Hepatocyte (in vitro differentiated cells): ENCODE results near the gene NKX6-1.

Experiments
- EZH2 ChIP-seq: fragments of 200-600 bp; sonication (generic); IDR thresholded peaks from 2 replicates; pipeline ENCODE4 v1.6.1; 2016; ENCODE audit warnings: antibody characterized with exemption, mild to moderate bottlenecking, borderline replicate concordance
- EZH2phosphoT487 ChIP-seq: fragments of 200-600 bp; sonication (generic); IDR thresholded peaks from one replicate; pipeline ENCODE4 v1.6.1; 2018; ENCODE audit warnings: antibody characterized with exemption, mild to moderate bottlenecking, low read depth, moderate library complexity; ENCODE audit not compliant: unreplicated experiment, severe bottlenecking
- TF ChIP-seq, protein P1 (sequence below): fragments of 200-600 bp; sonication (generic); IDR thresholded peaks from 2 replicates; pipeline ENCODE4 v1.5.1; 2016; ENCODE audit warnings: antibody characterized with exemption, mild to moderate bottlenecking; ENCODE audit not compliant: poor library complexity

DNA sequence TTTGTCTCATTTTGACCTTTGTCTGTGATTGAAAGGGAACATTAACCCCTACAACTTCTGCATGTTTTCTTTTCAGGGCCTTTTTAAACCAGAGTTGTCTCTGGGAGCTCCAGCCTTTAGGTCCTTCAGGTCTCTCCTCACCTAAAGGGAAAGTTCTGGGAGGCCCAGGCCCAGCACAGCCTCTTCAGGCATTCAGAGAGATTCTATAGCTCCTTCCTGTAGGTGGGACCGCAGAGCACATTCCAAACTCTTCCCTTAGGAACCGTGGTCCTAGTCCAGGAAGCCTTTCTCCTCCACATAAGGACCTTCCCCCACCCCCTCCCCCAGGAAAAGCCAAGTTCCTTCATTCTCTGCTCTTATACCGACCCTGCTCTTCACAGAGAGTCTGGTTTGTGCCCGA lies 14.9 kb downstream of the NKX6-1 start:
- TF ChIP-seq, protein P1, sequence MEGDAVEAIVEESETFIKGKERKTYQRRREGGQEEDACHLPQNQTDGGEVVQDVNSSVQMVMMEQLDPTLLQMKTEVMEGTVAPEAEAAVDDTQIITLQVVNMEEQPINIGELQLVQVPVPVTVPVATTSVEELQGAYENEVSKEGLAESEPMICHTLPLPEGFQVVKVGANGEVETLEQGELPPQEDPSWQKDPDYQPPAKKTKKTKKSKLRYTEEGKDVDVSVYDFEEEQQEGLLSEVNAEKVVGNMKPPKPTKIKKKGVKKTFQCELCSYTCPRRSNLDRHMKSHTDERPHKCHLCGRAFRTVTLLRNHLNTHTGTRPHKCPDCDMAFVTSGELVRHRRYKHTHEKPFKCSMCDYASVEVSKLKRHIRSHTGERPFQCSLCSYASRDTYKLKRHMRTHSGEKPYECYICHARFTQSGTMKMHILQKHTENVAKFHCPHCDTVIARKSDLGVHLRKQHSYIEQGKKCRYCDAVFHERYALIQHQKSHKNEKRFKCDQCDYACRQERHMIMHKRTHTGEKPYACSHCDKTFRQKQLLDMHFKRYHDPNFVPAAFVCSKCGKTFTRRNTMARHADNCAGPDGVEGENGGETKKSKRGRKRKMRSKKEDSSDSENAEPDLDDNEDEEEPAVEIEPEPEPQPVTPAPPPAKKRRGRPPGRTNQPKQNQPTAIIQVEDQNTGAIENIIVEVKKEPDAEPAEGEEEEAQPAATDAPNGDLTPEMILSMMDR: no peak
- TF ChIP-seq EZH2: no peak
- no peak for TF ChIP-seq EZH2phosphoT487
